ENCODE data around the gene SH3RF3.

The SH3RF3 gene

DNA sequence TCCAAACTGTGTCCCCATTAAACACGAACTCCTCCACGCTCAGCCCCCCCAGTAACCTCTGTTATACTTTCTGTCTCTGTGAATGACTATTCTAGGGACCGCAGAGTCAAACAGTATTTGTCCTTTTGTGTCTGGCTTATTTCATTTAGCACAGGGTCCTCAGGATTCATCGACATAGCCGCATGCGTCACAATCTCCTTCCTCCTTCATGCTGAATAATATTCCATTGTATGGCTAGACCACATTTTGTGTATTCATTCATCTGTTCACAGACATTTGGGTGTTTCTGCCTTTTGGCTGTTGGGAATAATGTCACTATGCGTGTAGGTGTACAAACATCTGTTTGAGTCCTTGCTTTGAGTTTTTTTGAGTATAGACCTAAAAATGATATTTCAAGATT is 80.9 kb downstream of the SH3RF3 start:
- TF ChIP-seq, protein P1, sequence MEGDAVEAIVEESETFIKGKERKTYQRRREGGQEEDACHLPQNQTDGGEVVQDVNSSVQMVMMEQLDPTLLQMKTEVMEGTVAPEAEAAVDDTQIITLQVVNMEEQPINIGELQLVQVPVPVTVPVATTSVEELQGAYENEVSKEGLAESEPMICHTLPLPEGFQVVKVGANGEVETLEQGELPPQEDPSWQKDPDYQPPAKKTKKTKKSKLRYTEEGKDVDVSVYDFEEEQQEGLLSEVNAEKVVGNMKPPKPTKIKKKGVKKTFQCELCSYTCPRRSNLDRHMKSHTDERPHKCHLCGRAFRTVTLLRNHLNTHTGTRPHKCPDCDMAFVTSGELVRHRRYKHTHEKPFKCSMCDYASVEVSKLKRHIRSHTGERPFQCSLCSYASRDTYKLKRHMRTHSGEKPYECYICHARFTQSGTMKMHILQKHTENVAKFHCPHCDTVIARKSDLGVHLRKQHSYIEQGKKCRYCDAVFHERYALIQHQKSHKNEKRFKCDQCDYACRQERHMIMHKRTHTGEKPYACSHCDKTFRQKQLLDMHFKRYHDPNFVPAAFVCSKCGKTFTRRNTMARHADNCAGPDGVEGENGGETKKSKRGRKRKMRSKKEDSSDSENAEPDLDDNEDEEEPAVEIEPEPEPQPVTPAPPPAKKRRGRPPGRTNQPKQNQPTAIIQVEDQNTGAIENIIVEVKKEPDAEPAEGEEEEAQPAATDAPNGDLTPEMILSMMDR (conservative IDR thresholded peaks at IDR 0.05; ENCODE audit: low read depth, low read length): no peak
- no peak overlapping the region for H3K4me3 ChIP-seq (ENCODE audit: low read depth, low read length)
- no peak for DNase-seq (ENCODE audit: low read depth)

DNA sequence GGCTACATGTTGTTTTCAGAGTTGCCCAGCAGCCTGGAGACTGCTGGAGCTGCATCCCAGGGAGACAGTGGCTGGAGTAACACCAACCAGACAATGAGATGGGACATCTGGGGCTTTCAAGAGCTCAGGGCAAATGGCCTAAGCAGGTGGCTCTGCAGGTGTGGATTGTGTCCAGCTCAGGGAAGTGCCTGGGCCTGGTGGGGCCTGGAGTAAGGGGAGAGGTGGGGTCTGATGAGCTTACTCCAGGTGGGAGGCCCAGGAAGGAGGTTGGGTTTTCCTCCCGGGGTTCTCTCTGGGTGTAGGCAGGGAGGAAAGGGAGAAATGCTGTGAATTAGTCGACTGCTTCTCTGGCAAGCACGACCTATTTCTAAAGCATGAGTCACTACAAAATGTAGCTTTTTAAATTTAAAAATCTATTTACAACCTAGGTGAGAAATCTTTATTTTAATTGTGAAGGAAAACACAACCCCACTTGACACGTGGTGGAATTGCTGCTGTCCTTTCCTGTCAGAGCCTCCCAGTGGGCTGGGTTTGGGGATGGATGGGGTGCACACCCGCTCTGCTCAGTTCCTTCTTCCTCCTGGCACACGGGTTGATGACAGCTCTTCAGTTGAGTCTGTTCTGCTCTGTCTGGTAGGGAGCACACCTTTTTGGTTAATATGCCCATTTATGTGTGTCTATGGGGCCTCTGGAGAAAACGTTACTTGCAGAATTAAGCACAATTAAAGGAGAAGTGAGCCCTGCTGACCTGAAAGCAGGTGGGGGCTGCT is 81.6 kb downstream of the SH3RF3 start:
- no peak overlapping the region for H3K4me3 ChIP-seq (ENCODE audit: low read depth, low read length)
- peak; percentile 41 for DNase-seq (ENCODE audit: low read depth)
- TF ChIP-seq, protein P1 (conservative IDR thresholded peaks at IDR 0.05; ENCODE audit: low read depth, low read length): no peak

DNA sequence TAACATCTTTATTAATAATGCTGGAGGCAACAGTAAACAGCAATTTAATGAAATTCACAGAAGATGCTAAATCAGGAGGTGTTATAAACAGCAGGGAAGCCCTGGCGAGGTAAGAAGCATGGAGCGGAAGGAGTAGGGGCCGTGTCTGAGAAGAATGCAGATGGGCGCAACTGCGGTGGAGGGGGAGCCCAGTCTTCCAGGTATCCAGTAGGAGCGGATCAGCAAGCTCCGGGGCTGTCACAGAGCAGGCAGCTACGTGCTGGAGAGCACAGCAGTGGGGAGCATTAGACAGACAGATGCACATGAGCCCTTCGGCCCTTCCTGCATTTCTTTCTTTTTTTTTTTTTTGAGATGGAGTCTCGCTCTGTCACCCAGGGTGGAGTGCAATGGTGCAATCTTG is 82.3 kb downstream of the SH3RF3 start:
- DNase-seq (ENCODE audit: low read depth): no peak
- TF ChIP-seq, protein P1 (conservative IDR thresholded peaks at IDR 0.05; ENCODE audit: low read depth, low read length): no peak
- no peak overlapping the region for H3K4me3 ChIP-seq (ENCODE audit: low read depth, low read length)

DNA sequence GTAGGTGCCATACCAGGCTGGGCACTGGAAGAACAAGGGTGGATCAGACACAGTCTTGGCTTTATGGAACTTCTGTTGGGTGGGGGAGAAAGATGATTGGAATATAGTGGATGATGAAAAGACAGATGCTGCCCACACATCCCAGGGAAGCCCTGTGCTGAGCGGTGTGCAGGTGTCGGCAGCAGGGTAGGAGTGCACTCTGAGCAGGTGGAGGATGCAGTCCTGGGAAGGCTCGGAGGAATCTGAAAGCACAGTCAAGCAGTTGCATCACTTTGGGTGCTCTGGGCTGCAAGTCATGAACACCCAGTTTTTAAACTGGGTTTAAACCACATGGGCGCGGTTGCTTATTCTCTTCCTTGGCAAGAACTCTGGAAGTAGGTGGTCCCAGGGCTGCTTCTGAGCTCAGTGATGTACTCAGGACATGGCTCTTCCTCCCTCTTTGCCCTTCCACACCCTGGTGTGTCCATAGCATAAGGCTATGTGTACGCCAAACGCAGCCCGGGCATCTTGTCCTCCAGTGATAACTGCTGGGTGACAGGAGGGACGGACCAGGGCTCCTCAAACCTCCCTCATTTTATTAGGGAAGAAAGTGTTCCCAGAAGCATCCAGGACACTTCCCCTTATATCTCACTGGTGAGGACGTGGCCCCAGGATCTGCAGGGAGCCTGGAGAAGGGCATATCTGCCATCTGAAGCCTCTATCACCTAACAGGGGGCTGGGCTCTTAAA is 84.0 kb downstream of the SH3RF3 start:
- no peak overlapping the region for H3K4me3 ChIP-seq (ENCODE audit: low read depth, low read length)
- no peak for DNase-seq (ENCODE audit: low read depth)
- TF ChIP-seq, protein P1 (conservative IDR thresholded peaks at IDR 0.05; ENCODE audit: low read depth, low read length): no peak

DNA sequence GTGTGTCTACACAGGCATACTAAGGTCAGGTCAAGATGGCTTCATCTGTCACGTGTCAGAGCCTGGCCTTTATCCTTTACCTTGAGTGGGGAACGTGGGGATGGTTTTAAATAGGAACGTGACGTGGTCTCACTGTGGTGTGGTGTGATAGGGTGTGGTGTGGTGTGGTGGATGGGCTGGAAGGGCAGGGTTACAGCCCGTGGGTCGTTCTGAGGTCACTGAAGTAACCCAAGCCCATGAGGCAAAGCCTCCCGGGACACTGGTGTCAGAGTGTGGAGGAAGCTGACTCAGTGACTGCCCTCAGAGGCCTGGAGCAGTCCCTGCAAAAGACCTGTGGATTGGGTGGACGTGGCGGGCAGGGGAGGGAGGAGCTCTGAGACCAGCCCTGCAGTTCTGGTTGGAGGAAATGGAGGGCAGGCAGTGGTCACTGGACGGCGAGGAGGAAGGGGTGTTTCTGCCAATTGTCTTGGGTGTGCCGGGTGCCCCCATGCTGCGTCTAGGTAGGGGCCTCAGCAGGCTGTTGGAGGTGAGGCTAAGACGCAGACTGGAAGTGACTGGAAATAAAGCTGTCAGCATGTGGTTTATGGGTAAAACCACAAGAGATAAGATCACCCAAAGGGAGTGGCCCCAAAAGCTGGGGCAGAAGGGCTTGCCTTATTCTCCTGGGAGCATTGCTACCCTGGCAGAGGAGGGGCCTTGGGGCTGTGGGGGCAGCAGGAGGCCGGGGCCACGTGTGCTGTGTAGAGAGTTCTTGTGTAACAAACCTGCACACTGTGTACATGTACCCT is 84.8 kb downstream of the SH3RF3 start:
- TF ChIP-seq, protein P1 (conservative IDR thresholded peaks at IDR 0.05; ENCODE audit: low read depth, low read length): no peak
- DNase-seq (ENCODE audit: low read depth): peak; percentile 96
- H3K4me3 ChIP-seq (ENCODE audit: low read depth, low read length): no peak overlapping the region

DNA sequence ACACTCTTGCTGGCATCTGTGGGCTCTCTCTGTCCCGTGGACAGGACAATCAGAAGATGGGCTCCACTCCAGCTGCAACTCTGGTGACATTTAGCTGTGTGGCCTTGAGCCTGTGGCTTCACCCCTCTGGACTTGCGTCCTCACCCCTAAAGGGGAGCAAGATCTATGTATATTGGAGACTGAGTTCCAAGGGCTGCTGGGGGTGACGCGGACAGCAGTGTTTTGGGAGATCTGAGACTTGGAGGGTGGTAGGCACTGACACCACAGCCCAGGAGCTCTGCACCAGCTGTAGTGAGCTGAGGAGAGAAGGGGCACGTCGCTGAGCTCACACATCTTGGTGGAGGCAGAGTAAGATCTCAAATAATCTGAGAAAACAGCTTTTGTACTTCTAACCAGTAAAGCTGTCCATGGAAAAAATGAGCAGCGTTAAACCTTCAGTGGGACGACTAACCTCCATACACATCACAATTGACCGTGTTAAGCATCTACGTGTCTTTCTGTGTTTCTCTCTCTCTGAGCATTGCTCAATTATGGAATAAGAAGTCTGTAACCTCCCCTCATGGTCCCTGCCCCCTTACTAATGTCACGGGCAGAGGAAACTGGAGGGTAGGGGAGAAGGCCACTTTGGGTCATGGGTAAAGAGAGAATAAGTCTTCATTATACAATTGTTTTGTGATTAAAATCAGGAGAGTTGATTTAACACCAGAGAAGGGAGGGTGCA is 85.8 kb downstream of the SH3RF3 start:
- H3K4me3 ChIP-seq (ENCODE audit: low read depth, low read length): no peak overlapping the region
- no peak for DNase-seq (ENCODE audit: low read depth)
- TF ChIP-seq, protein P1 (conservative IDR thresholded peaks at IDR 0.05; ENCODE audit: low read depth, low read length): no peak
